IMR-90 (cell line): ENCODE results near the gene GSTT2. TPM values are rescaled to one million over a fixed set of nuclear protein-coding genes. Genes with fewer than 3 reads are reported as not detected.

ENCODE experiments used
- ATAC-seq: fragments of 200-7000 bp; cut with Tn5 transposase; 2 replicates; pipeline ENCODE4 v1.9.1; 2020; ENCODE audit warnings: low read depth, mild to moderate bottlenecking, moderate library complexity
- BruUV-seq: library from RNA; stranded (reverse); fragments of 400-500 nt; replicated peaks from 2 replicates; lab custom pipeline; 2021; lab: Mats Ljungman, UMichigan
- CTCF ChIA-PET: fragments of 300-600 bp; formaldehyde crosslinking; extraction: SDS; loops from one replicate; lab custom pipeline; 2021; ENCODE audit warnings: antibody characterized with exemption; lab: Yijun Ruan, JAX
- POLR2A ChIA-PET: fragments of 300-600 bp; sonication (Branson Sonifier 250); formaldehyde crosslinking; loops from one replicate; lab custom pipeline; 2022; ENCODE audit warnings: antibody characterized with exemption; ENCODE audit not compliant: unreplicated experiment; lab: Charles Lee
- DNase-seq: peaks from one replicate; pipeline ENCODE4 v3.0.0; 2013
- H2AFZ ChIP-seq: replicated peaks from 2 replicates; pipeline ENCODE3; 2013; ENCODE audit warnings: low read length, mild to moderate bottlenecking; ENCODE audit not compliant: poor library complexity
- H2AK5ac ChIP-seq: 2 replicates; pipeline ENCODE4 v1.6.1; 2013; ENCODE audit warnings: low read depth, low read length, inconsistent platforms
- H2AK9ac ChIP-seq: replicated peaks from 2 replicates; pipeline ENCODE3; 2013; ENCODE audit warnings: mild to moderate bottlenecking, low read depth, low read length, moderate library complexity; ENCODE audit not compliant: poor library complexity
- H2BK120ac ChIP-seq: 2 replicates; pipeline ENCODE4 v1.6.1; 2013; ENCODE audit warnings: low read depth, low read length, inconsistent platforms
- H2BK15ac ChIP-seq: 3 replicates; pipeline ENCODE4 v1.6.1; 2013; ENCODE audit warnings: low read depth, low read length, inconsistent platforms
- H2BK20ac ChIP-seq: 2 replicates; pipeline ENCODE4 v1.6.1; 2013; ENCODE audit warnings: low read depth, mild to moderate bottlenecking, inconsistent platforms, low read length, moderate library complexity
- H2BK5ac ChIP-seq: 2 replicates; pipeline ENCODE4 v1.6.1; 2013; ENCODE audit warnings: mild to moderate bottlenecking, low read depth, low read length, inconsistent platforms; ENCODE audit not compliant: poor library complexity, severe bottlenecking
- H3K14ac ChIP-seq: replicated peaks from 2 replicates; pipeline ENCODE4 v1.6.1; 2013; ENCODE audit warnings: low read depth, low read length, inconsistent platforms
- H3K18ac ChIP-seq: 2 replicates; pipeline ENCODE4 v1.6.1; 2013; ENCODE audit warnings: low read depth, low read length, control low read depth
- H3K23ac ChIP-seq: 2 replicates; pipeline ENCODE4 v1.6.1; 2013; ENCODE audit warnings: low read depth, low read length, inconsistent platforms
- H3K27ac ChIP-seq: 2 replicates; pipeline ENCODE4 v1.5.1; 2013; ENCODE audit warnings: mild to moderate bottlenecking, control low read depth, low read length; ENCODE audit not compliant: insufficient read depth
- H3K27me3 ChIP-seq: 2 replicates; pipeline ENCODE4 v1.6.1; 2013; ENCODE audit warnings: low read length; ENCODE audit not compliant: control insufficient read depth, insufficient read depth
- H3K36me3 ChIP-seq: 2 replicates; pipeline ENCODE4 v1.6.1; 2013; ENCODE audit warnings: low read length, mixed read lengths; ENCODE audit not compliant: control insufficient read depth, insufficient read depth
- H3K4ac ChIP-seq: 2 replicates; pipeline ENCODE4 v1.6.1; 2013; ENCODE audit warnings: low read depth, low read length, inconsistent platforms
- H3K4me1 ChIP-seq: 2 replicates; pipeline ENCODE4 v1.6.1; 2013; ENCODE audit warnings: low read length, mixed read lengths; ENCODE audit not compliant: control insufficient read depth, insufficient read depth
- H3K4me2 ChIP-seq: 2 replicates; pipeline ENCODE4 v1.6.1; 2013; ENCODE audit warnings: low read depth, mild to moderate bottlenecking, control low read depth, low read length, moderate library complexity
- H3K4me3 ChIP-seq: 2 replicates; pipeline ENCODE4 v1.5.1; 2013; ENCODE audit warnings: low read depth, mild to moderate bottlenecking, control low read depth, low read length, moderate library complexity; ENCODE audit not compliant: insufficient read depth
- H3K56ac ChIP-seq: 2 replicates; pipeline ENCODE4 v1.6.1; 2013; ENCODE audit warnings: low read length, inconsistent platforms; ENCODE audit not compliant: insufficient read depth; ENCODE audit errors: extremely low read depth
- H3K79me1 ChIP-seq, 2 experiments: 2 replicates each; pipeline ENCODE4 v1.6.1; 2013; ENCODE audit warnings: low read length in 2 of 2, inconsistent platforms in 1 of 2, low read depth in 1 of 2
- H3K9ac ChIP-seq: 2 replicates; pipeline ENCODE4 v1.6.1; 2013; ENCODE audit warnings: low read depth, low read length, control low read depth
- H3K9me1 ChIP-seq: 2 replicates; pipeline ENCODE4 v1.6.1; 2013; ENCODE audit warnings: low read length, inconsistent platforms; ENCODE audit not compliant: insufficient read depth
- H3K9me3 ChIP-seq: 2 replicates; pipeline ENCODE4 v1.6.1; 2013; ENCODE audit warnings: low read length; ENCODE audit not compliant: control insufficient read depth, insufficient read depth
- H4K20me1 ChIP-seq: 2 replicates; pipeline ENCODE4 v1.6.1; 2013; ENCODE audit warnings: low read length, inconsistent platforms; ENCODE audit not compliant: insufficient read depth
- H4K5ac ChIP-seq: 2 replicates; pipeline ENCODE4 v1.6.1; 2013; ENCODE audit warnings: mild to moderate bottlenecking, low read depth, low read length, control low read depth
- H4K8ac ChIP-seq, 2 experiments: 2 replicates each; pipeline ENCODE4 v1.6.1; 2013; ENCODE audit warnings: low read depth in 2 of 2, low read length in 2 of 2, control low read depth in 1 of 2, inconsistent platforms in 1 of 2
- H4K91ac ChIP-seq: 2 replicates; pipeline ENCODE4 v1.6.1; 2013; ENCODE audit warnings: low read depth, low read length, inconsistent platforms; ENCODE audit not compliant: insufficient read depth
- RFX5 ChIP-seq: IDR thresholded peaks from 2 replicates; pipeline ENCODE4 v1.8.0; 2012; ENCODE audit warnings: low read depth, mild to moderate bottlenecking, low read length, moderate library complexity
- WGBS, 2 experiments: methylation state at CpG; one replicate each; pipeline versions ENCODE4 v1.1.5 to v1.1.7; 2013; ENCODE audit warnings: missing lambda C conversion rate in 2 of 2; ENCODE audit not compliant: insufficient read length in 1 of 2; ENCODE audit errors: extremely low coverage in 2 of 2; 5-methylcytosine and 5-hydroxymethylcytosine counted together
- dilution Hi-C: fragments of 300-500 bp; cut with HindIII; formaldehyde crosslinking; loops from one replicate; pipeline ENCODE4 v1.14.3; 2018; ENCODE audit warnings: low sequenced_read_pairs; ENCODE audit not compliant: unreplicated experiment
- in situ Hi-C: fragments of 300-500 bp; cut with MboI; formaldehyde crosslinking; loops from 3 replicates; pipeline ENCODE4 v1.14.3; 2019; ENCODE audit warnings: low sequenced_read_pairs, inconsistent platforms, mixed read lengths
- intact Hi-C: fragments of 100-400 bp; cut with micrococcal nuclease; formaldehyde crosslinking; loops from 2 replicates; pipeline ENCODE4 v1.10.0; 2022
- polyA plus RNA-seq, 3 experiments: library from polyadenylated mRNA; depleted of rRNA; stranded (reverse); fragments of >200 nt; gene quantifications; 2 replicates each; pipeline ENCODE4 v1.2.3, GENCODE V29; 2012; ENCODE audit warnings: low replicate concordance in 1 of 3
- total RNA-seq: library from RNA; depleted of rRNA; stranded (reverse); fragments of >200 nt; gene quantifications from 2 replicates; pipeline ENCODE4 v1.2.3, GENCODE V29; 2012

Gene GSTT2
- total and polyA plus RNA-seq, 2 of the 4 experiments (the other 2 are of a cell fraction), result 1.4 to 6.9 TPM

DNA sequence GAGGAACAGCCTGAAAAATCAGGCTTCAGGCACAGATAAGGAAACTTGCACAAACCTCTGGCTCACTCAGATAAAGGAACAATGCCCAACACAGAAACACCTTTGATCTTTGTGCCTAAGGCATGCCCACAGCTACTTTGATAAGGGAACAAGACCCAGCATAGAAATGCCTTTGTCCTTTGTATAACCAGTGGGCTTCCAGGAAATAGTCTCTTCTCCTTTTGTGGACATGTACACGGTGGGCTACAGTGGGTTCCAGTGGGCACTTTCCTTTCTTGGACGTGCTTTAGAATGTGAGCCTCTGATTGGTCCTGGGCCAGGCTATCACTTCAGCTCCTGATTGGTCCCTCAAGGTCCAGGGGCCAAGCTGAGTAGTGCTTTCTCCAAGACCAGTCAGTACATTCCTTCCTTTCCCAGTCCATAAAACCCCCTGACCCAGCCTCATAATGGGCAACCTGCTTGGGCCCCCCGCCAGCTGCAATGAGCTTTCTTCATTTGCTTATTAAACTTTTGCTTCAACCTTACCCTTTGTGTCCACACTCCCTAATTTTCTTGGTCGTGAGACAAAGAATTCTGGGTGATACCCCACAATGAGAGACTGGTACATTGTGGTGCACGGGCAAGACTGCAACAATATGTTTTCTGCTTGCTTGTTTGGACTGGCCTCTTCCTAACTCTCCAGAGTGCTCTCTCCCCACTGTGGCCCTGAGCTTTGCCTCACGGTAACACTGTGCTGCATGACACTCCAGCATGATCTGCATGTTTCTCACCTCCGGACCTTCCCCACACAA lies 29.5 kb downstream of the GSTT2 start:
- H2AFZ ChIP-seq, result no peak overlapping the region
- H3K4me2 ChIP-seq, result no peak overlapping the region
- no peak overlapping the region for H3K23ac ChIP-seq
- no peaks in the 10 kb centered on the region; the same call in 1 of the 2 replicates for H3K27me3 ChIP-seq
- CTCF ChIA-PET, result interaction anchor here (0.6 kb wide), 1 partner anchor 120 kb away, joined by 3 read pairs; no protein-coding TSS in a partner anchor
- H3K36me3 ChIP-seq, result no peaks in the 10 kb centered on the region
- WGBS, 2 experiments, result 65% methylated on average over 4 of the region's 7 CpGs; no CpG with 5 or more reads in 1 of the 2 experiments
- H3K4me3 ChIP-seq, result no peak overlapping the region
- H3K56ac ChIP-seq, result no peak overlapping the region
- peaks cover 4% of the 10 kb centered on the region; the same call in 1 of the 2 replicates for H4K20me1 ChIP-seq
- H4K5ac ChIP-seq, result no peak overlapping the region
- H3K9ac ChIP-seq, result no peak overlapping the region
- H4K8ac ChIP-seq, result no peak overlapping the region
- DNase-seq (no peak), ATAC-seq (no peak)
- no peak overlapping the region for H3K18ac ChIP-seq
- H3K9me1 ChIP-seq, result peaks cover 3% of the 10 kb centered on the region; the same call in 1 of the 2 replicates
- peaks cover 3% of the 10 kb centered on the region; the same call in 1 of the 2 replicates for H3K4me1 ChIP-seq
- no peak overlapping the region for H2BK20ac ChIP-seq
- TF ChIP-seq RFX5, result no peak
- no peak overlapping the region for H2BK15ac ChIP-seq
- H3K27ac ChIP-seq, result no peak overlapping the region
- H2BK120ac ChIP-seq, result no peak overlapping the region
- POLR2A ChIA-PET, result no interaction called here
- no peaks in the 10 kb centered on the region for H3K9me3 ChIP-seq
- no peak overlapping the region for H4K91ac ChIP-seq
- H3K4ac ChIP-seq, result no peak overlapping the region
- no peak overlapping the region for H2BK5ac ChIP-seq
- no peak overlapping the region for H2AK5ac ChIP-seq
- intact Hi-C loops (loop anchor here (2.0 to 10.0 kb wide), 2 partner anchors 75 to 137 kb away; no protein-coding TSS in a partner anchor), in situ Hi-C loops (no loop called here), dilution Hi-C loops (no loop called here)
- peaks cover 9 to 26% of the 10 kb centered on the region in 2 experiments for H3K79me1 ChIP-seq
- no peak overlapping the region for H2AK9ac ChIP-seq
- H3K14ac ChIP-seq, result no peak overlapping the region
- no TSS peak for BruUV-seq
